ENCODE measurements around the gene USH2A. TPM values are rescaled to one million over a fixed set of nuclear protein-coding genes. Genes with fewer than 3 reads are reported as not detected.

Gene USH2A
- polyA plus RNA-seq, 3 donors = not detected

GRCh38 chr1:216207154-216207553, 216.1 kb downstream of the USH2A start:
- no peaks in the 10 kb centered on the region for H3K9me3 ChIP-seq (replicated peaks in 1 of 2; ENCODE audit: control insufficient read depth in 1 of 2, insufficient read depth in 1 of 2, low read length in 2 of 2)
- Mint-ChIP-seq H3K36me3 (no peaks in the 10 kb centered on the region), H3K27me3 (ENCODE audit: low read depth in 3 of 3) (no peaks in the 10 kb centered on the region), H3K4me3 (no peak overlapping the region), H3K27ac (no peak overlapping the region), H3K9me3 (peaks cover 0 to 2% (median 0%) of the 10 kb centered on the region in 7 donors), H3K4me1 (no peaks in the 10 kb centered on the region)
- H3K27ac ChIP-seq (ENCODE audit: low read depth in 1 of 2, low read length in 2 of 2) = no peak overlapping the region
- no peak overlapping the region for H3K9ac ChIP-seq (ENCODE audit: insufficient read depth, low read length, poor library complexity, severe bottlenecking)
- H3K4me2 ChIP-seq (replicated peaks; ENCODE audit: extremely low read depth, low read length, poor library complexity, severe bottlenecking) = no peak overlapping the region
- intact Hi-C loops (cut with micrococcal nuclease) = no loop called here
- H3K36me3 ChIP-seq (replicated peaks in 1 of 2; ENCODE audit: control insufficient read depth in 1 of 2, insufficient read depth in 2 of 2, low read length in 2 of 2) = no peaks in the 10 kb centered on the region
- TF ChIP-seq CTCF (IDR thresholded peaks at IDR 0.05) = no peak
- H3K79me2 ChIP-seq (ENCODE audit: insufficient read depth, low read length) = no peaks in the 10 kb centered on the region
- H2AFZ ChIP-seq (ENCODE audit: insufficient read depth, low read depth, low read length, poor library complexity, severe bottlenecking) = no peak overlapping the region
- WGBS (ENCODE audit: insufficient coverage) = no CpG with 5 or more reads among the region's 1 CpG
- no peaks in the 10 kb centered on the region for H3K27me3 ChIP-seq (ENCODE audit: control insufficient read depth in 2 of 2, insufficient read depth in 2 of 2, low read length in 2 of 2)
- no peaks in the 10 kb centered on the region for H4K20me1 ChIP-seq (ENCODE audit: insufficient read depth, low read length)
- H3K4me3 ChIP-seq (replicated peaks in 1 of 3; ENCODE audit: low read depth in 2 of 3, low read length in 3 of 3) = no peak overlapping the region
- H3K4me1 ChIP-seq (ENCODE audit: control insufficient read depth in 1 of 2, insufficient read depth in 2 of 2, low read length in 2 of 2) = no peaks in the 10 kb centered on the region
- no peak for DNase-seq

- no peak for TF ChIP-seq CTCF (IDR thresholded peaks at IDR 0.05)
- no peaks in the 10 kb centered on the region for H3K36me3 Mint-ChIP-seq
- DNase-seq = no peak
- no CpG with 5 or more reads among the region's 1 CpG for WGBS (ENCODE audit: insufficient coverage)
- Histone ChIP-seq H3K4me1 (ENCODE audit: control insufficient read depth in 1 of 2, insufficient read depth in 2 of 2, low read length in 2 of 2) (no peaks in the 10 kb centered on the region), H3K4me3 (replicated peaks in 1 of 3; ENCODE audit: low read depth in 2 of 3, low read length in 3 of 3) (no peak overlapping the region), H3K27me3 (ENCODE audit: control insufficient read depth in 2 of 2, insufficient read depth in 2 of 2, low read length in 2 of 2) (no peaks in the 10 kb centered on the region), H3K9me3 (replicated peaks in 1 of 2; ENCODE audit: control insufficient read depth in 1 of 2, insufficient read depth in 1 of 2, low read length in 2 of 2) (no peaks in the 10 kb centered on the region), H3K36me3 (replicated peaks in 1 of 2; ENCODE audit: control insufficient read depth in 1 of 2, insufficient read depth in 2 of 2, low read length in 2 of 2) (no peaks in the 10 kb centered on the region), H3K27ac (ENCODE audit: low read depth in 1 of 2, low read length in 2 of 2) (no peak overlapping the region), H4K20me1 (ENCODE audit: insufficient read depth, low read length) (no peaks in the 10 kb centered on the region), H3K9ac (ENCODE audit: insufficient read depth, low read length, poor library complexity, severe bottlenecking) (no peak overlapping the region), H3K79me2 (ENCODE audit: insufficient read depth, low read length) (no peaks in the 10 kb centered on the region), H3K4me2 (replicated peaks; ENCODE audit: extremely low read depth, low read length, poor library complexity, severe bottlenecking) (no peak overlapping the region), H2AFZ (ENCODE audit: insufficient read depth, low read depth, low read length, poor library complexity, severe bottlenecking) (no peak overlapping the region)
- no peak overlapping the region for H3K27ac Mint-ChIP-seq
- peaks cover 0 to 2% (median 0%) of the 10 kb centered on the region in 3 donors for H3K27me3 Mint-ChIP-seq (ENCODE audit: low read depth in 3 of 3)
- no peak overlapping the region for H3K4me3 Mint-ChIP-seq
- intact Hi-C loops (cut with micrococcal nuclease) = no loop called here
- no peaks in the 10 kb centered on the region for H3K9me3 Mint-ChIP-seq
- no peaks in the 10 kb centered on the region for H3K4me1 Mint-ChIP-seq
Observed at GRCh38 chr1:216205176-216205575, 218.1 kb downstream of the USH2A start.
